Activated T-cell treated with anti-CD3 and anti-CD28 coated beads for 48 hours (primary cell): Measurements from ENCODE around the gene SPSB2.
"Not testable (repeated sequence)": the region's sequence is repeated elsewhere in the genome, so short reads cannot be mapped to it uniquely, and the experiment has no call there.

Experiments
- DNase-seq: peaks from one replicate; pipeline ENCODE4 v3.0.0-alpha.2; 2020; ENCODE audit warnings: low read depth

The SPSB2 gene

GRCh38 chr12:6870304-6870703 is 2.8 kb downstream of the SPSB2 start:
- DNase-seq = not testable (repeated sequence)

GRCh38 chr12:6869049-6870021 is 3.8 kb downstream of the SPSB2 start:
- DNase-seq = peak; percentile 74

- no peak for DNase-seq
Observed at GRCh38 chr12:6868211-6869048, 4.7 kb downstream of the SPSB2 start.

GRCh38 chr12:6867413-6868210 is 5.5 kb downstream of the SPSB2 start, which contains the start of gene TPI1:
TSS of gene TPI1 (plus strand) at chr12:6867531. CDS start at chr12:6867567, 36 bp downstream.
- peak; percentile 80 for DNase-seq

- DNase-seq = no peak
Observed at GRCh38 chr12:6866920-6867412, 6.1 kb downstream of the SPSB2 start.

GRCh38 chr12:6866163-6866919 is 6.8 kb downstream of the SPSB2 start:
- no peak for DNase-seq

- DNase-seq = not testable (repeated sequence)
Observed at GRCh38 chr12:6865307-6865706, 7.8 kb downstream of the SPSB2 start.

- no peak for DNase-seq
Observed at GRCh38 chr12:6863586-6864321, 9.3 kb downstream of the SPSB2 start.

- DNase-seq = no peak
Observed at GRCh38 chr12:6863033-6863432, 10.1 kb downstream of the SPSB2 start.

GRCh38 chr12:6861391-6861790 is 11.7 kb downstream of the SPSB2 start:
- no peak for DNase-seq

- no peak for DNase-seq
Observed at GRCh38 chr12:6860942-6861341, 12.2 kb downstream of the SPSB2 start.

GRCh38 chr12:6860116-6860515 is 13.0 kb downstream of the SPSB2 start:
- no peak for DNase-seq

GRCh38 chr12:6858799-6859198 is 14.3 kb downstream of the SPSB2 start:
- DNase-seq = no peak

- no peak for DNase-seq
Observed at GRCh38 chr12:6855322-6855721, 17.8 kb downstream of the SPSB2 start.

GRCh38 chr12:6854036-6854435 is 19.1 kb downstream of the SPSB2 start:
- no peak for DNase-seq

- no peak for DNase-seq
Observed at GRCh38 chr12:6853626-6854025, 19.5 kb downstream of the SPSB2 start.

- peak; percentile 73 for DNase-seq
Observed at GRCh38 chr12:6852651-6853354, 20.3 kb downstream of the SPSB2 start.

GRCh38 chr12:6851921-6852650 is 21.0 kb downstream of the SPSB2 start, which contains the start of gene USP5:
TSS of gene USP5 (plus strand) at chr12:6852150. CDS start at chr12:6852180, 30 bp downstream.
- peak; percentile 98 for DNase-seq
